Fibroblast of the conjunctiva (primary cell): ENCODE data around the gene KCNIP1.
A peak's percentile ranks its signal among the peaks of the same experiment; 100 is the strongest.

Experiments
- DNase-seq: peaks from one replicate; pipeline ENCODE4 v3.0.0-alpha.2; 2010; ENCODE audit warnings: low read depth

KCNIP1 gene

DNA sequence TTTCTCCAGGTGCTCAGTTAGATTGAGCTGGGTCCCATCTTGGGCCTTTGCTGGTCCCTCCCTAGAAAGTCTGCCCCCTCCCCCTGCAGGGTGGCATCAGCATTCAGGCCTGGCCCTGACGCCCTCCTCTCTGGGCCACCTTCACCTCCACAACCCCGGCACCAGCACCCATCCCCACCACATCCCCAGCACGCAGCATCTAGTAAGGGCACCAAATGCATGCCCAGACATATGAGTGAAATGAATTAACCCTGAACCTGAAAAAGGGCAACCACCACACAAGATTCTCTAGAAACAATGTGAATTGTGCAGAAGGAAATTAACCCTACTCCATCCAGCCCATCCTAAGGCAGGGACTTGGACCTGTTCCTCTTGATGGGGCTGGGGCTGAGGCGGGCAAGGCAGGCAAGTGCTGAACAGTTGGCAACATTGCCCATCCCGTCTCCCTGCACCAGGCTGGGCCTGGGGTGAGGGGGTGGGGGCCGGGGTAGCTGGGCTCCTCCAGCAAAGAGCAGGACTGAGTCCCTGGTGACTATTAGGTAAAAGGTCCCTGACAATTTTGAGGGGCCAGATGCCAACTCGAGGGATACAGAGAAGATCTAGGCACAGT, 125.9 kb downstream of the KCNIP1 start:
- no peak for DNase-seq

DNA sequence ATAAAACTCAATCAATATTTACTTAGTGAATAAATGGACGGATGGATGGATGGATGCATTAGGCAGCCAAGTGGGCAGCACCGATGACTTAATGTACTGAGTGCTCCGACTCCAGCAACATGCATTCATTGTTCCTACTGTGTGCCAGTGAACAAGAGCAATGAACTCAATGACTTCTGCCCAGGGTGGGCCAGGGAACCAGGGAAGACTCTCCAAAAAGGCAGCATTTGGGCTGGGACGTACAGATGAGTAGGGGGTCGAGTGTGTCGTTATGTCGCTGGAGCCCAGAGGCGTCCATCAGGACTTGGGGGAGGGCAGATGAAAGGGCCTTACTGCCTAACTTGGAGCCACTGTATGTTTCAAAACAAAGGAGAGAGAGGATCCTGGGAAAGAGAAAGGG, 126.4 kb downstream of the KCNIP1 start:
- DNase-seq: no peak

DNA sequence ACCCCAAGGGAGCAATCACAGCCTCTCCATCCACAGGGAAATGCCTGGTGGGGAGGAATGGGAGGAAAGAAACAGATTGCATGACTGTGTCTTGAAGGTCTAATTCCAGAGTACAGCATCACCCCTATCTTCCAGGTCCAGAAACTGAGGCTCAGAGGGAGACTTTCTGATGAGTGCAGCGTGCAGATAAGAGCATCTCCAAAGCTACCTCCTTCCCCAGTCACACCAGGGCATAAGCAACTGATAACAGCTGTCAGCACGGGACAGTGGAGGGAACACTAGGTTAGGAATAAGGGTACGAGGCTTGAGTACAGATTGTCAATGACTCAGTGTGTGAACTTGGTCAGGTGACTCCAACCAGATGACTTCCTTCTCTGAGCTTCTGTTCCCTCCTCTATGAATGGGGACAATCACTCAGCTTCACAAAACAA, 126.9 kb downstream of the KCNIP1 start:
- DNase-seq: no peak

DNA sequence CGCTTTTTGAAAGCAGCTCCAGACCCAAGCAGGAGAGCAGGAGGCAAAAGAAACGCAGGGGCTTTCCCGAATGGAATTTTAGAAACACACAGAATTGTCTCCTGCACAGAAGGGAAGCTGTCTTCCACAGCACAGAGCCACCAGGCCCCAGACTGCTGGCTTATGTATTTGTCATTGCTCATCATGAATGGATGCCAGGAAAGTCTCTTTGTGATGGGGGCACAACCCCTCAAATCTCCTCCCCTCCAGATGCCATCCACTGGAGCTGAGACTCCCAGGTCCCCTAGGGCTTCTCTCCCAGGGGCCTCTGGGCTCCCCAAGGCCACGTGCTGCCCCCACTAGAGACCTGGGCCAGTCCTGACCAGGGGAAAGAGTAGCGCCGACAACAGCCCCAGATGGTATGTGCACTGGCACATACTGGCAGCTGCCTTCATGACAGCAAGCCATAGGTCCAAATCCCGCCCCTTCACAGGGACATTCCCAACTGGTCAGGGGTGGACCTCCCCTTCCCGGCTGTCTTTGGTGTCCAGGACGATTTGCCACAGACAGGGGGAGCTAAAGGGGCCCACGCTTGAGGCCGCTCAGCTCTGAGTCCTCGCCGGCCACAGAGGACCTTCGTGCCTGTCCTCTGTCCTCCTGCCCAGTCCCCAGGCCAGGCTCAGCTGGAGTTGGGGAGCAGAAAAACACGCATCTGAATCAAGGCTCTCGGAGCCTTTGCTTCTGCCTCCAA, 127.8 kb downstream of the KCNIP1 start:
- no peak for DNase-seq

DNA sequence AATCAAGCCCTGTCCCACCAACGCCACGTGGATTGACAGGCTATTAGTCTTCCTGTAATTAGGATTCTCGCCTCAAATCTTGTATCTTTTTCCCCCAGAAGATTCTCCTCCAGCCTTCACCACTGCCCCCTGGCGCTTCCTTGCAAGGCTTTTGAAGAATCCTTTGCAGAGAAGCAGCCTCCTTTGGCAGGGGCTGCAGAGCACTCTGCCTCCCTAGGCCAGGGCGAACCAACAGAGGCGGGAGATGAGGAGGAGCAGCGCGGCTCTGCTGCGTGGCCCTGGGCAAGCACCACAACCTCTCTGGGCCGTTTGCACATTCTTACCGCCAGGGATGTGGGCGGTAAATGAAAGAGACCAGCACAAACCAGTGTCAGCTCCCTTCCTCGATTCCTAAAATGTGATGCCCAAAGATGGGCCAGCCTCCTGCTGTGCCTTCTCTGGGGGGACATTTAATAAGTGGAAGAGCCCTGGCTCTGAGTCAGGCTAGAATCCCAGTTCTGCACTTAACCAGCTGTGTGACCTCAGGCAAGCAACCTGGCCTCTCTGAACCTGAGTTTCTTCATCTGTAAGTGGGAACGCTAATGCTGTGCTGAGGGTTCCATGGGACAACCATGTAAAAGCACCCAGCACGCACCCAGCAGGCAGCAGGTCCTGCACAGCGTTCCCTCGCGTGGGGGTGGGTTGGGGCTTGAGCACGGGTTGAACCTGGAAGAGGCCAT, 128.6 kb downstream of the KCNIP1 start:
- DNase-seq: no peak

DNA sequence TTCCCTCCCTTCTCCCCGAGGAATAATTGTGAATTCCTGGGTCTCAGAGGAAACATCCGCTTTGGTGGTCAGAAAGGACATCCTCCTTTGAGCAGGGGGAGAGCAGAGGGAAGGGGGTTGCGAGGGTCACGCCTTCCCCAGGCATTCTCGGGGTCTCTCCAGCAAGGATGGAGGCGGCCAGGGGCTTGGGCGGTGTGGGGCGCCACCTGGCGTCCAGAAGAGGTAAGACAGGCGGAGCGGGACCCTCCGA, 129.1 kb downstream of the KCNIP1 start:
- no peak for DNase-seq

DNA sequence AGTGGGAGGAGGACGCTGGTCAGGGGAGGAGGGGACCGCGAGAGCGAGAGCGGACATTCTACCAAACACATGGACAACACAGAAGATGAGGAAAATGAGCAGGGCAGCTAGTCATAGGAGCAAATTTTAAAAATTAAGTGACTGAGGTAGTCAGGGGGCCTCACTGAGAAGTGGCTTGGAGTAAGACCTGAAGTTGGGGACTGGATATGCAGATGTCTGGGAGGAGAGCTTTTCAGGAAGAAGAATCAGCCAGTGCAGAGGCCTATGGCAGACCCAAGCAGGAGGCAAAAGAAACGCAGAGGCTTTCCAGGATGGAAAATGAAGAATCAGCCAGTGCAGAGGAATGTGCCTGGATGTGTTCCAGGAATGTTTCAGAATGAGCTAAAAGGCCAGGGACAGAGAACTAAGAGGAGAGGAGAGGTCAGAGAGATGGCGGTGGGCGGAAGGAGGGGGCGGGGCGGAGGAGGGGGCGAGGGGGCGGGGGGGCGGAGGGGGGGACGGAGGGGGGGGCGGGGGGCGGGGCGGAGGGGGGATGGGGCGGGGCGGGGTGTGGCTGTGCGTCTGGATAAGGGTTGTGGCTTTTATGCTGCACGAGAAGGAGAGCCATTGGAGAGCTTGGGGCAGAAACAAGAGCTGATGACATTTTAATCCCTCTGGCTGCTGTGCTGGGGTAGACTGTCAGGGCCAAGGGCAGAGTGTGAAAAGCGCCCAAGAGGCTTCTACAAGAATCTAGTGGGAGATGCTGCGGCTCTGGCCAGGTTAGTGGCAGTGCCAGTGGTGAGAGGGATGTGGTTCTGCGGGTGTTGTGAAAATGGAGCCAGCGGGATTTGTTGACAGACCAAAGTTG, 129.6 kb downstream of the KCNIP1 start:
- peak; percentile 86 for DNase-seq

DNA sequence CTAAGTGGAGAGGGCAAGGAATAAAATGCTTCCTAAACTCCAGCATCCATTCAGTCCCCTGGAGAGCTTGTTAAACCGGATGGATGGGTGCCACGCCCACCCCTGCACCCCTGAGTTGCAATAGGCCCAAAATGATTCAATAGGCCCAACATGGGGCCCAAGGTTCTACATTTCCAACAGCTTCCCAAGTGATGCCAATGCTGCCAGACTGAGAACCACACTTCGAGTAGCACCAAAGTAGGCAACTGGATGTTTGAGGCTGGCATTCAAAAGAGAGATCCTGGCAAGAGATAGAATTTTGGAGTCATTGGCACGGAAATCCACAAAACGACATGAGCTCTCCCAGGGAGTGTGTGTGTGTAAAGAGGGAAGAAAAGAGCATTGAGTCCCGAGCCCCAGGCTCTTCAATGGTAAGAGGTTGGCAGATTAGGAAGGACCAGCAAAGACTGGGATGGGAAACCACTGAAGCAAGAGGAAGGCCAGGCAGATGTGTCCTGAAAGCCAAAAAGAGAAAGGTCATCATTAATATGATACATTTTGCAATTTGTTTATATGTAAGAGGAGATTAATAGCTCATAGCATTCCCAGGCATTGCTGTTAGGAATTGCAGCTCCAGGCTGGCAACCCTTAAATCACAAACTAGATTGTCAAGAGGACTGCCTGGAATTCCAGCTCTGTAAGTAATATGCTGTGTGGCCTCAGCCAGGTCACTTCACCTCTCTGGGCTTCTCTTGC, 130.6 kb downstream of the KCNIP1 start:
- DNase-seq: no peak

DNA sequence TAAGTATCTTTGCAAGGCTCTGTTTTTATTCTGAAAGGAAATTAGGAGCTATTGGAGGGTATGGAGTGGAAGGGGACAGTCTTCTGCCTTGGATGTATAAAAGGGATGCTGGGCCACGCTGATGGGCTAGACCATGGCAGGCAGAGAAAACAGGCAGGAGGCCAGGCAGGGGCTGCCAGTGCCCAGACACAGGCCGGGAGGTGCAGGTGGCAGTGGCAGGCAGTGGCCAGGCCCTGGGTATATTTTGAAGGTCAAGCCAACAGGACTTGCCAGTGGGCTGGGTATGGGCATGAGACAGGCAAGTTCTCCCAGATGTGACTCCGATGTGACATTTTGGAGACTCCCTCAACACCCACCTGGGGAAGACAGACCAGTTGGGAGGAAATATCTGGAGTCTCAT, 131.9 kb downstream of the KCNIP1 start:
- DNase-seq: no peak

DNA sequence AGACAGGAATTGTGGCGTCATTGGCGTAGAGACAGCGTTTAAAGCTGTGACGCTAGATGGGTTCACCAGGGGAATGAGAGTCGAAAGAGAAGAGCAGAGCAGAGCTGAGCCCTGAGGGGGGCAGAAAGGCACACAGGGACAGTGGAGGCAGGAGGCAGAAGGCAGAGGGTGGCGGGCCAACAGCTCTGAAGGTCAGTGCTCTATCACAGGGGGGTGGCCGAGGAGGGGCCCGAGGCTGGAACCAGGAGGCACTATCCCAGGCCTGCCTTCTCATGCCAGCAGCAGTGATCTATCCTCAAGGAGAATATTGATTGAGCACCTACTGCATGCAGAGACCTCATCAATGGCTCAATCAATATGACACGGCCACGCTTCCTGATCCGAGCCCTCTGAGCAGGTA, 132.4 kb downstream of the KCNIP1 start:
- DNase-seq: no peak

DNA sequence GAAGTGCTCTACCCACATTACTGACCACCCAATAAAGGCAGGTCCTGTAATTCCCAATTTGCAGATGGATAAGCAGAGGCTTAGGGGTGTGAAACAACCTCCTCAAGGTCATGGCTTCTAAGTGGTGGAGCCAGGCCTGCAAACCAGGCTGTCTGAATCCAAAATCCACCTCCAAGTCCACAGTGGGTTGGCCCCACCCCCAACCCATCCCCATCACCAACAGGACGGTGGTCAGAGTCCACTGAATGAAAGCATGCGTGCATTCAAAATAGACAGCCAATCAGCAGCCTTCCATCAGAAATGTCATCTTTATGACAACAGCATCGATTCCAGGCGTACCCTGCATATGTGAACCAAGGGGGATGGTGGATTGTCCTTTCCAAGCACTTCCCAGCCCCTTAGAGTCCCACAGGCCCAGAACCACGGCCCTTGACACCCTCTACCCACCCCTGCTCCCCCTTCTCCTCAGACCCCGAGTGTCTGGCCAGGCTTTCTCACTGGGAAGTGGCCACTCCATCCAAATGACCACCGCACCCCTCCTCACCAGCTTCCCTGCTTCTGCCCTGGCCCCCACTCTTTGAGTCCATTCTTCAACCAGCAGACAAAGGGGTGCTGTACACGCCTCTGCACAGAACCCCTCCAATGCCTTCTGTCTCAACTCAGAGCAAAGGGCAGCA, 133.1 kb downstream of the KCNIP1 start:
- DNase-seq: no peak

DNA sequence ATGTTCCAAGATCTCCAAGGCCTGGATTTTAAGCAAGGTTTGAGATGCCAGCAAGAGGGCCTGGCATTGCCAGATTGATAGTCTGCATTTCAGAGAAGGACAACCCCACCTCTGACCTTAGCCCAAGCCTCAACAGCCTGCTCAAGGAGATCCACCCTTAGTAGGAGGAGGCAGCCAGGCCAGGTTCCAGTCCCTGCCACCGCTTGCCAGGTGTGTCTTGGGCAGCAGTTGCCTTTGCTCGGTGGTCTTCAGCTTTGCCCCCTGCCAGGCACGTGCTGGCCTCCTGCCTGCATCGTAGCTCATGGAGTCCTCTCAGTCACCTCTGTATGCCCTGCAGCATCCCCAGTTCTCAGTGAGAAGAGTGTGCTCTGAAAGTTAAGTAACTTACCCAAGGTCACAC, 134.2 kb downstream of the KCNIP1 start:
- DNase-seq: no peak

DNA sequence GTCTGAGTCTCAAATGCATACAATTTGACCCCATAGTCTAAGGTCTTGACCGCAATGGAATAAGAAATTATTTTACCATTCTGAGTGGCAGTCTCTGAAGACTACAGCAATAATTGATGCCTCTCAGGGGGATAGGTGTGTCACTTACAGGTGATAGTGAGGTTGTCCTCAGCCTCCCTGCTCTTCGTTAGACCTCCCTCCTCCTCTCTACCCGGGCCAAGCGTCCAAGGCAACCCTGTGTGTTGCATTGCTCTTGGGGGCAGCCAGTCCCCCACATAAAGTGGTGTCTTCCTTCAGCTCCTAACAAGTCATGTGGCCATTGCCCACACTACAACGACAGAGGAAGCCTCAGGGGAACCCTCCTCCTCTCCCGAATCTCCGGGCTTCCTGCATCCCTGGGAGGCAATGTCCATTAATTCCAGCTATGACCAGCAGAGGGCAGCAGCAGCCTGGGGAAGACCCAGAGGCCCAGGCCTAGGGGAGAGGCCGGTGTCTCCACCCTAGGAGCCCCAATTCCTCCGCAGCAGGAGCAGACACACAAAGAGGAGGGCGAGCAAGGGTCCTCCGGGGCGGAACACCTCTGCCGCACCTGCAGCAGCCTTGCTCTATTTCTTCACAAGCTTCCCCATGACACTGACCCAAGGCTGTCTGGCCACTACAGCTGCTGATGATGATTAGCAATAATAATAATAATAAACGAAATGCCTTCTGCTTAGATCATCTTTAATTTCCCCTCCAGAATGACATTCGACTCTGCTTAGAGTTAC, 134.8 kb downstream of the KCNIP1 start:
- peak; percentile 23 for DNase-seq

DNA sequence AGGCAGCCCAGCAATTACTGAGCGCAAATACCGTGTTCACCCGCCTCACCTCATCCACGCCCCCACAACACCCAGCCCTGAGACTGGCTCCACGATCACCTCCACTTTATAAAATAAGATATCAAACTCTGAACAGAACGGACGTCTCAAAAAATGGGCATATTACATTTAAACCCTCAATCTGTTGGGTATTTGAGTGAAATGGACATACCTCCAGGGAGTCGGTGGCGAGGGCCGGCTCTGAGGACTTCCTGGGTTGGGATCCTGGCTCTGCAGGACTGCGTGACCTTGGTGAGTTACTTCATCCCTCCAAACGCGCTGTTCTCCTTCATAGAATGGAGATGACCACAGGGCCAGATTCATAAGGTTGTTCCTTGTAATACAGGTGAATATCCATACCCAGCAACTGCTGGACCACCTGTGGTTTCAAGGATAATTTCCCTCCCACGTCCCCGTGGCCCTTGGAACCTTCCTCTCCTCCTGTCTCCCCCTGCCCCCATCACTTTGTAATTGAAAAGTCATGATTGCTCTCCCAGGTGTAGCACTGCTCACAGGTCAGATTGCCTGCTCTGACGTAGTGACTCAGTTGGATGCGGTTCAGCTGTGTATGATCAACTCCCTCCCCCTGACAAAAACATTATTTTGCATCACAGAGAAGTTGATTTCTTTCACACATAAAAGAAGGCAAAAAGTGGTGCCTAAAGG, 135.6 kb downstream of the KCNIP1 start:
- no peak for DNase-seq

DNA sequence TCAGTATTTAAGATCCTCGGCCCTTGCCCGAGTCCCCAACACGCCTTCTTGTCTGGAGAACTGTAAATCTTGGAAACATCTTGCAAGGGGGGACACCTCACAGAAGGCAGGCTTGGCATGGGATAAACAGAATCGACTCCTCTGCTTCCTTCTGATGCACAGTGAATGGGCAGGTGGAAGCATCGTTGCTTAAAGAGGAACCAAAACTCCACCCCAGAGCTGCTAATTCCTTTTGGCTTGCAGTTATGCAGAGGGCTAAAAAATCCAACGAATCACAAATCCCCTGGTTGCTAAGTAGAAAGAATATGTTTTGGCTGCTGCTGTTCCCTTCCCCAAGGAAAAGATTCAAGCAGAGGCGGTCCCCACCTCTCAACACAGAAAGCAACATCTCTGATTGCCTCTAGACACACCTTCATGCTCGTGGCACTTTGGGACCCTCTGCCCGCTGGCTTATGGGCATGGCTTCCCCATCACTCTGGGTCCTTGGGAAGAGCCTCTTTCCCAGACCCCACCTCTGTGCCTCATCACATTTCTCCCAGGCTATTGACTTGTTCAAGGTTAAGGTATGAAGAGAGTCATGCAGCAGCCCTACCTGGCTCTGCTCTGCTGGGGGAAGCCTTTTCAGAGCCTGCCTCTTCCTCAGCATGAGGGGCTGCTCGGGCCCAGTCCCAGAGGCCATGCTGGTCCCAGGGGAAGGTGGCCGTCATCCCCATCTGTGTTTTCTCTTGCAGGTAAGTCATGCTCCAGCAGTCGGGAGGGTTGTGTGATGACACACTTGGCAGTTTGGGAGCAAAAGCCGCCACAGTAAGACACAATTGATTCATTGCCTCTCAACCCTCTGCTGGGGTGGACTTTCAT, 137.1 kb downstream of the KCNIP1 start:
- no peak for DNase-seq

DNA sequence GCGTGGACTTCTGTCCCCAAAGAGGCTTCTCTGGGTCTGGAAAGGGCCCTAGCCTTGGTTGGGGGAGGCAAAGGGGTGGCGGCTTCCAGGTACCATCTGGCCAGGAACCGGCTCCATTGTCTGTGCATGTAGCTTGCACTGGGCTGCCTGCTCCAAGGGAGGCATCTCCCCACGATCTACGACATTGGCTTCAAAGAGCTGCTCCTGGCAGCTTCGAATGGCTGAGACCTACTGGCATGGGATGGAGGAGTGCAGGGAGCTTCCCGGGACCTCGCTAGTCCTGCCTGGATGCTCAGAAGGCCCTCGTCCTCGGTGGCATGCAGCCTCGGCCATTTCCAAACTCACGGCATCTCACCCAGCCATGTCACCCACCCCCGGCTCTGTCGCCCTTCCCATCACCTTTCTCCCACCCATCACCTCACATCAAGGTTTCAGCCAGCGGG, 137.8 kb downstream of the KCNIP1 start:
- DNase-seq: no peak

DNA sequence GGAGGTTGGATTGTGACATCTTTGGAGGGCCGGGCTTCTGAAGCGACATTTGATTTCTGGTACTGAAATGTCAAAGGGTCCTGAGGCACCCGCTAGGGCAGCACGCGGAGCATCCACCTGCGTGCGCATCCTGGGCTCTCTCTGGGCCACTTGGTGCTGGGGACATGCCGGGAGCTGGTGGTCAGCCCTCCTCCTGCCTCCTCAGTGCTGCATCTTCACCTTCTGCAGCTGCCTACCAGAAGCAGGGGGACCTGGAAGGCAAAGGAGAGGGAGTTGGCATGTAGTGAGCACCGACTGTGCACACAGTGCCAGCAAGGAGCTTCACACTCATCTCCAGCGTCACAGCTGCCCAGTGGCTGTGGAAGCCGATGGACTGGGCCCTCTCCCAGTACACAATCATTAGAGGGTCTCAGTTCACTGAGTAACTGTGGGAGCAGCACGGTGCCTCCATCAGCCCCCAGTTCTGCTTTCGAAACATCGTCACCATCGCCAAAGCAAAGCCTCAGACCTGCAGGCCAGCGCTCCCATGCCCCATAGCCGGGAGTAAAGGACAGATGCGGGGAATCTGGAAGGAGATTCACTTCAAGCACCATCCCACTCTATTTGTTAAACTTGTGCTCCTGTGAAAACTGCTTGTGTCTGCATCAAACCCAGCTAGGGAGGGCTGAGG, 138.4 kb downstream of the KCNIP1 start:
- DNase-seq: no peak

DNA sequence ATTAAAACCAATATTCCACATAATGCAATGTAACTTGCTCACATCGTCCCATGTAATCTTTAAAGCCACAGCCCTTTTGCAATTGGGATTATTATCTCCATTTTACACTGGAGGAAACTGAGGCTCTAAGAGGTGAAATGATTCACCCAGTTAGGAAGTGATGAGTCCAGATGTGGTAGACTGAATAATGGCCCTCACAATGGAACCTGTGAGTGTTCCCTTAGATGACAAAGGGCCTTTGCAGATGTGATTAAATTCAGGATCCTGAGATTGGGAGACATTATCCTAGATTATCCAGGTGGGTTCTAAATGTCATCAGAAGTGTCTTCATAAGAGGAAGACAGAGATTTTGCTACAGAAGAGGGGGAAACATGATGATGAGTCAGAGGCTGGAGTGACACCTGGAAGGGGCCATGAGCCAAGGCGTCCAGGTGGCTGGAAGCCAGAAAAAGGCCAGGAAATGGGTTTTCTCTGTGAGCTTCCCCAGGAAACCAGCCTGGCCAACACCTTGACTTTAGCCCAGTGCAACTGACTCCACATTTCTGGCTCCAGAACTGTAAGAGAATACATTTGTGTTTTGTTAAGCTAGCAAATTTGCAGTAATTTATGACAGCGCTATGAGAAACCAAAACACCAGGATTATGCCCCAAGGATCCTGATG, 139.1 kb downstream of the KCNIP1 start:
- DNase-seq: no peak
